Karpas-422 (cell line): ENCODE data around the gene DNAI1. TPM values are rescaled to one million over a fixed set of nuclear protein-coding genes. Genes with fewer than 3 reads are reported as not detected.

Experiments used
- DNase-seq: peaks from one replicate; pipeline ENCODE4 v3.0.0-alpha.2; 2015
- H2AFZ ChIP-seq: fragments of 200-600 bp; sonication (generic); 2 replicates; pipeline ENCODE4 v1.6.1; 2014; ENCODE audit warnings: antibody characterized with exemption, low read length, mixed read lengths
- H3K27ac ChIP-seq: fragments of 200-600 bp; sonication (generic); 2 replicates; pipeline ENCODE4 v1.5.1; 2014; ENCODE audit warnings: mild to moderate bottlenecking, low read length, moderate library complexity
- H3K27me3 ChIP-seq: fragments of 200-600 bp; sonication (generic); 2 replicates; pipeline ENCODE4 v1.6.1; 2014; ENCODE audit warnings: low read length, mixed read lengths
- H3K36me3 ChIP-seq: fragments of 200-600 bp; sonication (generic); 2 replicates; pipeline ENCODE4 v1.6.1; 2014; ENCODE audit warnings: low read length, mixed read lengths; ENCODE audit not compliant: insufficient read depth
- H3K4me1 ChIP-seq: fragments of 200-600 bp; sonication (generic); 2 replicates; pipeline ENCODE4 v1.6.1; 2014; ENCODE audit warnings: mild to moderate bottlenecking, low read length, mixed read lengths
- H3K4me2 ChIP-seq: fragments of 200-600 bp; sonication (generic); 2 replicates; pipeline ENCODE4 v1.6.1; 2014; ENCODE audit warnings: low read length, low read depth, mild to moderate bottlenecking; ENCODE audit not compliant: poor library complexity, severe bottlenecking
- H3K4me3 ChIP-seq: fragments of 200-600 bp; sonication (generic); 2 replicates; pipeline ENCODE4 v1.5.1; 2014; ENCODE audit warnings: mild to moderate bottlenecking, antibody characterized with exemption, low read length, mixed read lengths
- H3K79me2 ChIP-seq: fragments of 200-600 bp; sonication (generic); 2 replicates; pipeline ENCODE4 v1.6.1; 2014; ENCODE audit warnings: mild to moderate bottlenecking, low read length, mixed read lengths
- H3K9ac ChIP-seq: fragments of 200-600 bp; sonication (generic); 2 replicates; pipeline ENCODE4 v1.6.0; 2014; ENCODE audit warnings: low read length
- H3K9me2 ChIP-seq: fragments of 200-600 bp; sonication (generic), shearing (Covaris generic); replicated peaks from 2 replicates; pipeline ENCODE4 v1.6.0; 2014; ENCODE audit warnings: mild to moderate bottlenecking, low read length, moderate library complexity; ENCODE audit not compliant: insufficient read depth
- H3K9me3 ChIP-seq: fragments of 300-700, 200-600 bp; sonication (generic); 2 replicates; pipeline ENCODE4 v1.6.1; 2014; ENCODE audit warnings: low read length, mixed read lengths
- H4K20me1 ChIP-seq: fragments of 200-600 bp; sonication (generic); 2 replicates; pipeline ENCODE4 v1.6.1; 2014; ENCODE audit warnings: mild to moderate bottlenecking, antibody characterized with exemption, low read length, low read depth; ENCODE audit not compliant: insufficient read depth
- total RNA-seq: library from RNA; depleted of rRNA; stranded (reverse); fragments of >200 nt; shearing (Covaris generic); gene quantifications from 2 replicates; pipeline ENCODE4 v1.2.3, GENCODE V29; 2014; ENCODE audit warnings: low replicate concordance

Gene DNAI1
- total RNA-seq, 1 experiment from 2014 or later: 3.4 TPM

DNA sequence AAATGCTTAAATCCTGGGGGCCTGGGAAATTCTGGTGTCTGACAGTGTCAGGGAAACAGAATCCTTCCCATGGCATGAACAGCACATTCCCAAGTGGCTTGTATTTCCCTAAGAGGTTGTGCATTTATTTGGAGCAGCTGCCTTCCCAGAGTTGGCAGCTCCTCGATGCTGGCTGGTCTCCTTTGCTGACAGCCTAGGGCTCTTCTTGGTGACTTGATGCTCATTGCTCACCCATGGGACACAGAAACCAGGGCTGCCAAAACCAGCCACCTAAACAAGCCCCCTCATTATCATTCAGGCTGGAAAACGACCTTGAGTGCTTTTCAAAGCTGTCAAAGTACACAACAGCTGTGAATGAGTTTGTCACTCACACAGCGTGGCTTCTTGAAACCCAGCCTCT is 39.9 kb downstream of the DNAI1 start:
- peaks cover 7% of the 10 kb centered on the region for H3K4me1 ChIP-seq
- no peaks in the 10 kb centered on the region for H3K9me3 ChIP-seq
- H3K9me2 ChIP-seq: no peaks in the 10 kb centered on the region
- no peak for DNase-seq
- H2AFZ ChIP-seq: no peak overlapping the region
- no peak overlapping the region for H3K4me2 ChIP-seq
- no peak overlapping the region for H3K27ac ChIP-seq
- H3K36me3 ChIP-seq: no peaks in the 10 kb centered on the region
- no peak overlapping the region for H3K9ac ChIP-seq
- no peaks in the 10 kb centered on the region for H4K20me1 ChIP-seq
- no peaks in the 10 kb centered on the region for H3K79me2 ChIP-seq
- no peaks in the 10 kb centered on the region for H3K27me3 ChIP-seq
- no peak overlapping the region for H3K4me3 ChIP-seq

DNA sequence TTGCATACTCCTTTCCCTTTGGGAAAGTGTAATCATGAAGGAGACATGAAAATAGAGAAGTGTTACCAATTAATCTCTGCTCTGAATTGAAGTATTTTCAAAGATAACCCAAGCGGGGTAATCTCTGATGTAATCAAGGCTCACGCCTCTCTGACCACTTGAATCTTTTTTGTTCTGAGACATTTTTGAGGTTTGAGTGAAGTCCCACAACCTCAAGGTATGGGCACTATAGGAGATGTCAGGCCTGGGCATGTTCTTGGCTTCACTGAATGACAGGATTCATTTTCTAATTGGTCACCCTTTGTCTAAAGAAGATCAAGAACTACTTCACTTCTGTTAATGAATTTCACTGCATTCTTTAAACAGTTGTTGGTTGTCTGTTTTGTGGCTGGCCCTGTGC is 40.5 kb downstream of the DNAI1 start:
- Histone ChIP-seq H3K9ac (no peak overlapping the region), H3K4me1 (peaks cover 7% of the 10 kb centered on the region), H2AFZ (no peak overlapping the region), H3K4me2 (no peak overlapping the region), H3K27ac (no peak overlapping the region), H3K36me3 (no peaks in the 10 kb centered on the region), H3K4me3 (no peak overlapping the region), H3K9me3 (no peaks in the 10 kb centered on the region), H4K20me1 (no peaks in the 10 kb centered on the region), H3K27me3 (no peaks in the 10 kb centered on the region), H3K9me2 (no peaks in the 10 kb centered on the region), H3K79me2 (no peaks in the 10 kb centered on the region)
- no peak for DNase-seq

GRCh38 chr9:34500623-34501267 is 42.1 kb downstream of the DNAI1 start:
- peak; percentile 90 for DNase-seq
- H3K9me3 ChIP-seq: no peaks in the 10 kb centered on the region
- H3K9ac ChIP-seq: no peak overlapping the region
- no peaks in the 10 kb centered on the region for H3K79me2 ChIP-seq
- no peaks in the 10 kb centered on the region for H4K20me1 ChIP-seq
- H3K36me3 ChIP-seq: no peaks in the 10 kb centered on the region
- no peak overlapping the region for H3K4me3 ChIP-seq
- peaks cover 7% of the 10 kb centered on the region for H3K4me1 ChIP-seq
- no peak overlapping the region for H2AFZ ChIP-seq
- no peaks in the 10 kb centered on the region for H3K9me2 ChIP-seq
- no peaks in the 10 kb centered on the region for H3K27me3 ChIP-seq
- H3K4me2 ChIP-seq: no peak overlapping the region
- no peak overlapping the region for H3K27ac ChIP-seq

DNA sequence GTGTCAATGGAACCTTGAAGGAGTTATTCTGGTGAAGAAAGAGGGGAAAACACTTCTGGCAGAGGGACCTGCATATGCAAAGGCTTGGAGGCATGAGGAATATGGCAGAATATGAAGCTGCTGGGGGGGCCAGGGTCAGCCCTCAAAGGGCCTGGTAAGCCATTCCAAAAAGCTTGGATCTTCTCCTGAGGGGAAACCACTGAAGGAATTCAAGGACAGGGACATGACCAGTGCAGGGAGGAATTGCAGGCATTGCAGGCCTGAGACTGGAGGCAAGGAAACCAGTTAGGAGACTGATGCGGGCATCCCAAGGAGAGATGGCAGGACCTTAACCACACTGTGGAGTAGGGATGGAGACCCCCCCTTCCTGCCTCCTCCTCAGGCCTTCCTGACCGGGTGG is 42.8 kb downstream of the DNAI1 start:
- no peak for DNase-seq
- H3K27ac ChIP-seq: no peak overlapping the region
- no peaks in the 10 kb centered on the region for H3K79me2 ChIP-seq
- H3K27me3 ChIP-seq: no peaks in the 10 kb centered on the region
- no peaks in the 10 kb centered on the region for H4K20me1 ChIP-seq
- no peaks in the 10 kb centered on the region for H3K36me3 ChIP-seq
- H3K4me3 ChIP-seq: no peak overlapping the region
- H3K9ac ChIP-seq: no peak overlapping the region
- H2AFZ ChIP-seq: no peak overlapping the region
- no peaks in the 10 kb centered on the region for H3K9me3 ChIP-seq
- H3K4me1 ChIP-seq: peaks cover 7% of the 10 kb centered on the region
- no peak overlapping the region for H3K4me2 ChIP-seq
- H3K9me2 ChIP-seq: no peaks in the 10 kb centered on the region

DNA sequence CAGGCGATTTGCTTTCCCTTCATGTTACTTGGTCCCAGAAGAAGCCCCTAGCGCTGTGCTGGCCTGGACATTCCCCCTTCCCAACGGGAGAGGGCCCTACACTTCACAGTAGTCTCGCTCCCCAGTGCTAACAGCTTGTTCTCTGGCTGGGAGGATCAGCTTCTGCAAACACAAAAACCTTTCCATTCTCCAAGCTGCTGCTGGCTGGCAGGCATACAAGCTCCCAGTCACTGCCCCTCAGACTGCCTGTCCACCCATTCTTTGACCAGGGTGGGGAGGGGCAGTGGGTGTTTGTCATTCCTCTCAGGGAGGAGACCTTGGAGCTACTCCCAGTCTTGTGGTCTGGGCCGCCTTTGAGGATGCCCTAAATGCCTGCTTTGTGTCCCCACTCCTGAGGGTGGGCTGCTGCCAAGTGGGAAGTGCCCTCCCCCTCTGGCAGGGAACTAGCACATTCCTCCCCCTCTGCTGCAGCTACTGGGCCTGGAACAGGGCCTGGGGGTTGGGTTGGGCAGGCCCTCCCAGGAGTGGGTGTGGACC is 43.4 kb downstream of the DNAI1 start:
- no peaks in the 10 kb centered on the region for H3K27me3 ChIP-seq
- no peaks in the 10 kb centered on the region for H3K9me2 ChIP-seq
- H4K20me1 ChIP-seq: no peaks in the 10 kb centered on the region
- H3K9ac ChIP-seq: no peak overlapping the region
- no peak overlapping the region for H2AFZ ChIP-seq
- no peak overlapping the region for H3K4me3 ChIP-seq
- peaks cover 7% of the 10 kb centered on the region for H3K4me1 ChIP-seq
- no peak overlapping the region for H3K4me2 ChIP-seq
- no peaks in the 10 kb centered on the region for H3K79me2 ChIP-seq
- H3K9me3 ChIP-seq: no peaks in the 10 kb centered on the region
- H3K27ac ChIP-seq: no peak overlapping the region
- no peaks in the 10 kb centered on the region for H3K36me3 ChIP-seq
- DNase-seq: no peak

DNA sequence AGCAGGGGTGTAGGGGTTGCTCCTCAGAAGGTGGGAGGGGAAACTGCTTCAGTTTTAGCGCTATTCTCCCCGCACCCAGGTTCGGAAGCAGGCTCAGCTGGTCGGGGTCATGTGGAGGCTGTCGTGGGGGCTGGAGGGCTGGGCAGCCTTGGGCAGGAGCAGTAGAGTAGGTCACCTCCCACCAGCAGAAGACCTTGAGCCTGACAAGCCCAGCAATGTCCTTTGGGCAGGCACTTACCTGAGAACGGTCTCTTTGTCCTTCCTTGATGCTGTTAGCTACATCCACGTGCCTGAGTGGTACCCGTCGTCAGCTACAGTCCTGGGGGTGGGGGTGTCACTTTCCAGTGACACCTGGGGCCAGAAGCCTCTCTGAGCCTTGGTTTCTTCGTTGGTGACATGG is 43.9 kb downstream of the DNAI1 start:
- Histone ChIP-seq H3K4me1 (peaks cover 11% of the 10 kb centered on the region), H3K27ac (no peak overlapping the region), H3K4me2 (no peak overlapping the region), H3K4me3 (no peak overlapping the region), H3K27me3 (no peaks in the 10 kb centered on the region), H3K9ac (no peak overlapping the region), H3K79me2 (no peaks in the 10 kb centered on the region), H2AFZ (no peak overlapping the region), H3K9me2 (no peaks in the 10 kb centered on the region), H3K36me3 (no peaks in the 10 kb centered on the region), H3K9me3 (no peaks in the 10 kb centered on the region), H4K20me1 (no peaks in the 10 kb centered on the region)
- no peak for DNase-seq

- DNase-seq: no peak
- Histone ChIP-seq H4K20me1 (no peaks in the 10 kb centered on the region), H3K9me2 (no peaks in the 10 kb centered on the region), H3K79me2 (no peaks in the 10 kb centered on the region), H3K9me3 (no peaks in the 10 kb centered on the region), H3K4me3 (no peak overlapping the region), H2AFZ (no peak overlapping the region), H3K27me3 (no peaks in the 10 kb centered on the region), H3K36me3 (no peaks in the 10 kb centered on the region), H3K4me2 (no peak overlapping the region), H3K9ac (no peak overlapping the region), H3K27ac (no peak overlapping the region), H3K4me1 (peaks cover 15% of the 10 kb centered on the region)
Measured at GRCh38 chr9:34502891-34503290, 44.3 kb downstream of the DNAI1 start.

- no peaks in the 10 kb centered on the region for H3K36me3 ChIP-seq
- peaks cover 20% of the 10 kb centered on the region for H3K4me1 ChIP-seq
- H3K79me2 ChIP-seq: no peaks in the 10 kb centered on the region
- H2AFZ ChIP-seq: no peak overlapping the region
- H3K9me2 ChIP-seq: no peaks in the 10 kb centered on the region
- no peaks in the 10 kb centered on the region for H4K20me1 ChIP-seq
- no peaks in the 10 kb centered on the region for H3K27me3 ChIP-seq
- H3K4me2 ChIP-seq: no peak overlapping the region
- no peak overlapping the region for H3K27ac ChIP-seq
- DNase-seq: no peak
- no peaks in the 10 kb centered on the region for H3K9me3 ChIP-seq
- no peak overlapping the region for H3K4me3 ChIP-seq
- H3K9ac ChIP-seq: no peak overlapping the region
Measured at GRCh38 chr9:34503406-34503805, 44.8 kb downstream of the DNAI1 start.
